ENCODE data around the gene AZU1. TPM values are rescaled to one million over a fixed set of nuclear protein-coding genes. Genes with fewer than 3 reads are reported as not detected.

Gene AZU1
- total RNA-seq, 1 experiment from 2014 or later, result not detected

GRCh38 chr19:858868-859843 is 31.5 kb downstream of the AZU1 start, which contains the start of gene CFD:
TSS of gene CFD (plus strand) at chr19:859664. CDS start at chr19:859690, 26 bp downstream.
- no peak for DNase-seq (ENCODE audit: low spot score)
- intact Hi-C loops (cut with micrococcal nuclease; ENCODE audit: unreplicated experiment), result no loop called here
- TF ChIP-seq EZH2 (IDR thresholded peaks at IDR 0.05; ENCODE audit: borderline replicate concordance, low read depth, low read length, poor library complexity, severe bottlenecking), result no peak
- TF ChIP-seq CTCF (conservative IDR thresholded peaks at IDR 0.05; ENCODE audit: low read depth, low read length), result no peak
- ChIA-PET POLR2A (ENCODE audit: low non-redundant PET) (no interaction called here), CTCF (no interaction called here)
- BruUV-seq (replicated peaks), result no TSS peak
- Histone ChIP-seq H3K27ac (ENCODE audit: low read depth, low read length, poor library complexity, severe bottlenecking) (no peak within 1 kb of the TSS), H3K4me3 (ENCODE audit: low read depth, low read length, poor library complexity, severe bottlenecking) (peak within 1 kb of the TSS; percentile 51), H3K4me1 (ENCODE audit: insufficient read depth, low read length, poor library complexity, severe bottlenecking) (peaks cover 9% of the 10 kb centered on the region), H3K9me3 (ENCODE audit: low read depth, low read length, poor library complexity, severe bottlenecking) (no peaks in the 10 kb centered on the region), H3K27me3 (replicated peaks; ENCODE audit: insufficient read depth, low read depth, low read length, poor library complexity) (no peaks in the 10 kb centered on the region), H3K36me3 (ENCODE audit: insufficient read depth, low read length, poor library complexity, severe bottlenecking) (no peaks in the 10 kb centered on the region)

- intact Hi-C loops (cut with micrococcal nuclease; ENCODE audit: unreplicated experiment), result loop anchor here (5.0 to 10.0 kb wide), 3 partner anchors 89 to 384 kb away; partner anchors contain the start of genes ATP5F1D, MIDN and WDR18
- no peak for DNase-seq (ENCODE audit: low spot score)
- ChIA-PET POLR2A (ENCODE audit: low non-redundant PET) (no interaction called here), CTCF (no interaction called here)
- H3K4me3 ChIP-seq (ENCODE audit: low read depth, low read length, poor library complexity, severe bottlenecking), result peak overlapping the region; percentile 51
- H3K27ac ChIP-seq (ENCODE audit: low read depth, low read length, poor library complexity, severe bottlenecking), result no peak overlapping the region
- TF ChIP-seq CTCF (conservative IDR thresholded peaks at IDR 0.05; ENCODE audit: low read depth, low read length), result no peak
- TF ChIP-seq EZH2 (IDR thresholded peaks at IDR 0.05; ENCODE audit: borderline replicate concordance, low read depth, low read length, poor library complexity, severe bottlenecking), result no peak
- no peaks in the 10 kb centered on the region for H3K36me3 ChIP-seq (ENCODE audit: insufficient read depth, low read length, poor library complexity, severe bottlenecking)
- no peaks in the 10 kb centered on the region for H3K9me3 ChIP-seq (ENCODE audit: low read depth, low read length, poor library complexity, severe bottlenecking)
- no TSS peak for BruUV-seq (replicated peaks)
- H3K4me1 ChIP-seq (ENCODE audit: insufficient read depth, low read length, poor library complexity, severe bottlenecking), result peaks cover 9% of the 10 kb centered on the region
- no peaks in the 10 kb centered on the region for H3K27me3 ChIP-seq (replicated peaks; ENCODE audit: insufficient read depth, low read depth, low read length, poor library complexity)
Measured at GRCh38 chr19:861141-861755, 33.6 kb downstream of the AZU1 start.

GRCh38 chr19:861756-862580 is 34.3 kb downstream of the AZU1 start:
- no peak overlapping the region for H3K27ac ChIP-seq (ENCODE audit: low read depth, low read length, poor library complexity, severe bottlenecking)
- CTCF ChIA-PET, result no interaction called here
- H3K27me3 ChIP-seq (replicated peaks; ENCODE audit: insufficient read depth, low read depth, low read length, poor library complexity), result no peaks in the 10 kb centered on the region
- no peak overlapping the region for H3K4me3 ChIP-seq (ENCODE audit: low read depth, low read length, poor library complexity, severe bottlenecking)
- intact Hi-C loops (cut with micrococcal nuclease; ENCODE audit: unreplicated experiment), result loop anchor here (2.0 to 10.0 kb wide), 4 partner anchors 59 to 383 kb away; partner anchors contain the start of genes ATP5F1D, MIDN and WDR18
- POLR2A ChIA-PET (ENCODE audit: low non-redundant PET), result no interaction called here
- H3K4me1 ChIP-seq (ENCODE audit: insufficient read depth, low read length, poor library complexity, severe bottlenecking), result peaks cover 11% of the 10 kb centered on the region
- no TSS peak for BruUV-seq (replicated peaks)
- TF ChIP-seq EZH2 (IDR thresholded peaks at IDR 0.05; ENCODE audit: borderline replicate concordance, low read depth, low read length, poor library complexity, severe bottlenecking), result no peak
- TF ChIP-seq CTCF (conservative IDR thresholded peaks at IDR 0.05; ENCODE audit: low read depth, low read length), result peak; percentile 45
- peak; percentile 73 for DNase-seq (ENCODE audit: low spot score)
- no peaks in the 10 kb centered on the region for H3K9me3 ChIP-seq (ENCODE audit: low read depth, low read length, poor library complexity, severe bottlenecking)
- no peaks in the 10 kb centered on the region for H3K36me3 ChIP-seq (ENCODE audit: insufficient read depth, low read length, poor library complexity, severe bottlenecking)
